ENCODE measurements around the gene DDX59. TPM values are rescaled to one million over a fixed set of nuclear protein-coding genes. Genes with fewer than 3 reads are reported as not detected.

Gene DDX59
- total RNA-seq, 1 donor from 2014 or later, result 19.0 TPM

- no peaks in the 10 kb centered on the region for H3K9me3 Mint-ChIP-seq
- no peaks in the 10 kb centered on the region for H3K36me3 Mint-ChIP-seq
- no peaks in the 10 kb centered on the region for H3K4me1 Mint-ChIP-seq (ENCODE audit: unreplicated experiment)
- H3K27ac Mint-ChIP-seq, result no peak overlapping the region
- no peaks in the 10 kb centered on the region for H3K27me3 Mint-ChIP-seq
- no peak overlapping the region for H3K4me3 Mint-ChIP-seq
- TF ChIP-seq, protein P1, sequence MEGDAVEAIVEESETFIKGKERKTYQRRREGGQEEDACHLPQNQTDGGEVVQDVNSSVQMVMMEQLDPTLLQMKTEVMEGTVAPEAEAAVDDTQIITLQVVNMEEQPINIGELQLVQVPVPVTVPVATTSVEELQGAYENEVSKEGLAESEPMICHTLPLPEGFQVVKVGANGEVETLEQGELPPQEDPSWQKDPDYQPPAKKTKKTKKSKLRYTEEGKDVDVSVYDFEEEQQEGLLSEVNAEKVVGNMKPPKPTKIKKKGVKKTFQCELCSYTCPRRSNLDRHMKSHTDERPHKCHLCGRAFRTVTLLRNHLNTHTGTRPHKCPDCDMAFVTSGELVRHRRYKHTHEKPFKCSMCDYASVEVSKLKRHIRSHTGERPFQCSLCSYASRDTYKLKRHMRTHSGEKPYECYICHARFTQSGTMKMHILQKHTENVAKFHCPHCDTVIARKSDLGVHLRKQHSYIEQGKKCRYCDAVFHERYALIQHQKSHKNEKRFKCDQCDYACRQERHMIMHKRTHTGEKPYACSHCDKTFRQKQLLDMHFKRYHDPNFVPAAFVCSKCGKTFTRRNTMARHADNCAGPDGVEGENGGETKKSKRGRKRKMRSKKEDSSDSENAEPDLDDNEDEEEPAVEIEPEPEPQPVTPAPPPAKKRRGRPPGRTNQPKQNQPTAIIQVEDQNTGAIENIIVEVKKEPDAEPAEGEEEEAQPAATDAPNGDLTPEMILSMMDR (conservative IDR thresholded peaks at IDR 0.05), result no peak
- DNase-seq (ENCODE audit: extremely low spot score, unreplicated experiment), result no peak
Measured at GRCh38 chr1:200628223-200628881, 41.4 kb downstream of the DDX59 start.

DNA sequence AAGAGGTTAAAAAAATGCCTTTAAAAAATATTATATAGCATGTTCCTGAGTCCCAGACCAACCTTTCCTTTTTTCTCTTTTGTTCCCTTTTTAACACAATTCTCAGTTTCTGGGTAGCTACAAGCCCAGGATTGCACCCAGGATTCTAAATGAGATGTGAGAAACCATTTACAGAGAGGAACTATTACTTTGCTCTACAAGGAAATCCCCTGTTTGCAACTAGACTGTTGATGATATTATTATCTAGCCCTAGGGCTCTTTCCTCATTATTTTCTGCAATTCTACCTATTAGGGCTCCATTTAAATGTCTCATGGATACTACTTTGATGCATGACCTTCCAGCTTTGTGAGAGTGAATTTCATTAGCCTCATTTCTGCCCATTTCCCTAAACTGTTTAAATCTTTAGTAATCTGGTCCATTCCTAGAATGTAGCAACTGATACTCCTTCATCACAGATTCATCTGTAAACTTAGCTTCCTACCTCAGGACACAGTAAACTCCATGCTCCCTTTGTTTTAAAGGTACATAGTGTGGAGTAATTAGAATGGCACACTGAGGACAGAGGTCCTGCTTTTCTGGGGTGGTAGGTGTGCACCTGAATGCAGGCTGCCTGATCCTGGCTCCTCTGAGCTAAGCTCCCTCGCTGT is 42.0 kb downstream of the DDX59 start:
- TF ChIP-seq, protein P1 (conservative IDR thresholded peaks at IDR 0.05), result no peak
- no peak overlapping the region for H3K27ac Mint-ChIP-seq
- no peak overlapping the region for H3K4me3 Mint-ChIP-seq
- H3K36me3 Mint-ChIP-seq, result no peaks in the 10 kb centered on the region
- DNase-seq (ENCODE audit: extremely low spot score, unreplicated experiment), result no peak
- no peaks in the 10 kb centered on the region for H3K4me1 Mint-ChIP-seq (ENCODE audit: unreplicated experiment)
- H3K9me3 Mint-ChIP-seq, result no peaks in the 10 kb centered on the region
- H3K27me3 Mint-ChIP-seq, result no peaks in the 10 kb centered on the region

DNA sequence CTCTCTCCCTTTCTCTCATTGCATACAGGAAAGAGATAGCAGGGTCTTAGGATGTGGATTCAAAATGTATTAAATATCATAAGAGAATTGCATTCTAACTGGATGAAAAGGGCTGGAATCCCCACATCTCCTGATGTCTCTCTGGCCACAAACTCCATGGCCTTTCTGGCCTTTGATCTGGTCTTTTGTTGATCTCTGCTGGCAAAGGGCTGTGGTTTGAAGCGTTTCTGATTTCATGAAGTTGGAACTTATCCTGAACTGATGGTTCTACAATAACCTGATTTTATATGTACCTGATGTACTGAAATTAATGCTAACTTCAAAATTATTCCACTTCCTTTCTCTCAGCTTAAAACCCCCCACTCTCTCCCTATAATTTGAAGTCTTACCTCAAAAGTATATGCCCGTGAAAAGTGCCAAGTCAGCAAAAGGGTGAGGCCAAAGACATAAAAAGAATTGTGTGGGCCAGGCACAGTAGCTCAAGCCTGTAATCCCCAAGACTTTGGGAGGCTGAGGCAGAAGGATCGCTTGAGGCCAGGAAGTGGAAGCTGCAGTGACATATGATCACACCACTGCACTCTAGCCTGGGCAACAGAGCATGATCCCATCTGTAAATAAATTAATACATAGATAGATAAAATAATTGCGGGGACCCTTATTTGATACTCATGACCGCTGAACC is 42.7 kb downstream of the DDX59 start:
- no peak for DNase-seq (ENCODE audit: extremely low spot score, unreplicated experiment)
- Mint-ChIP-seq H3K27ac (no peak overlapping the region), H3K4me1 (ENCODE audit: unreplicated experiment) (no peaks in the 10 kb centered on the region), H3K9me3 (no peaks in the 10 kb centered on the region), H3K36me3 (no peaks in the 10 kb centered on the region), H3K27me3 (no peaks in the 10 kb centered on the region), H3K4me3 (no peak overlapping the region)
- TF ChIP-seq, protein P1 (conservative IDR thresholded peaks at IDR 0.05), result no peak

DNA sequence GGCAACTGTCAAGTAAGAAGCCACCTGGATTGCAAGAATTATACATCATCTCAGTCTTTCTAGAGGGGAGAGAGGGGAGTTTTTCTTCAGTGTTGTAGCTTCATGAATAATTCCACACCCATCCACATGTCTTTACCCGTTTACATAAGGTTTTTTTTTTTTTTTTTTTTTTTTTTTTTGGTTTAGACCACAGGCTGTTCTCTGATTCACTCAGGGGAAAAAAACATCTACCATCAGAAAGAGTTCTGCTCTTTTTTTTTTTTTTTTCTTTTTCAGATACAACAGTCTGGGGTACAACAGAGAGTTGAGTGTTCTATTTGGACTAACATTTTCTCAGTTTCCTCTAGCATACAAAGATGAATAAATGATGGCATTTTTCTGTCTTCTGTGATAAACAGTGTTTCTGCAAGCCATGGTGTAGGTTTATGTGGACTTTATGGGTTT is 44.3 kb downstream of the DDX59 start:
- H3K27ac Mint-ChIP-seq, result peak overlapping the region; percentile 81
- H3K4me1 Mint-ChIP-seq (ENCODE audit: unreplicated experiment), result no peaks in the 10 kb centered on the region
- H3K36me3 Mint-ChIP-seq, result no peaks in the 10 kb centered on the region
- H3K9me3 Mint-ChIP-seq, result no peaks in the 10 kb centered on the region
- no peak for DNase-seq (ENCODE audit: extremely low spot score, unreplicated experiment)
- TF ChIP-seq, protein P1 (conservative IDR thresholded peaks at IDR 0.05), result no peak
- H3K4me3 Mint-ChIP-seq, result no peak overlapping the region
- no peaks in the 10 kb centered on the region for H3K27me3 Mint-ChIP-seq

- Mint-ChIP-seq H3K4me3 (no peak overlapping the region), H3K36me3 (no peaks in the 10 kb centered on the region), H3K27ac (peak overlapping the region; percentile 81), H3K4me1 (ENCODE audit: unreplicated experiment) (peaks cover 4% of the 10 kb centered on the region), H3K27me3 (no peaks in the 10 kb centered on the region), H3K9me3 (no peaks in the 10 kb centered on the region)
- no peak for DNase-seq (ENCODE audit: extremely low spot score, unreplicated experiment)
- TF ChIP-seq, protein P1 (conservative IDR thresholded peaks at IDR 0.05), result no peak
Measured at GRCh38 chr1:200624679-200625335, 44.9 kb downstream of the DDX59 start.

All from type B pancreatic cell (in vitro differentiated cells).